Myocyte (in vitro differentiated cells): Measurements from ENCODE around the gene GALM. TPM values are rescaled to one million over a fixed set of nuclear protein-coding genes. Genes with fewer than 3 reads are reported as not detected.
"Not testable (repeated sequence)": the region's sequence is repeated elsewhere in the genome, so short reads cannot be mapped to it uniquely, and the experiment has no call there.

Source experiments
- DNase-seq: peaks from one replicate; pipeline ENCODE4 v3.0.0-alpha.2; 2012; ENCODE audit warnings: low read depth
- total RNA-seq: library from RNA; depleted of rRNA; stranded (reverse); fragments of >200 nt; gene quantifications from 2 replicates; pipeline ENCODE4 v1.2.3, GENCODE V29; 2014

GALM gene
- total RNA-seq, 1 donor from 2014 or later, result 12.4 TPM

GRCh38 chr2:38709567-38710194, 43.8 kb downstream of the GALM start:
- DNase-seq, result no peak

- no peak for DNase-seq
Observed at GRCh38 chr2:38711558-38711957, 45.6 kb downstream of the GALM start.

- no peak for DNase-seq
Observed at GRCh38 chr2:38712413-38712812, 46.5 kb downstream of the GALM start.

- DNase-seq, result no peak
Observed at GRCh38 chr2:38712871-38713270, 47.0 kb downstream of the GALM start.

- DNase-seq, result no peak
Observed at GRCh38 chr2:38713338-38713737, 47.4 kb downstream of the GALM start.

GRCh38 chr2:38714941-38715340, 49.0 kb downstream of the GALM start:
- DNase-seq, result not testable (repeated sequence)

- no peak for DNase-seq
Observed at GRCh38 chr2:38716185-38716584, 50.3 kb downstream of the GALM start.

- DNase-seq, result no peak
Observed at GRCh38 chr2:38718601-38719000, 52.7 kb downstream of the GALM start.

- no peak for DNase-seq
Observed at GRCh38 chr2:38719706-38720105, 53.8 kb downstream of the GALM start.

GRCh38 chr2:38720613-38721241, 54.8 kb downstream of the GALM start:
- peak; percentile 96 for DNase-seq

- peak; percentile 62 for DNase-seq
Observed at GRCh38 chr2:38722271-38723061, 56.6 kb downstream of the GALM start.

GRCh38 chr2:38723173-38723572, 57.3 kb downstream of the GALM start:
- peak; percentile 95 for DNase-seq

- DNase-seq, result no peak
Observed at GRCh38 chr2:38727661-38728060, 61.7 kb downstream of the GALM start.

- no peak for DNase-seq
Observed at GRCh38 chr2:38728694-38729093, 62.8 kb downstream of the GALM start.

- DNase-seq, result no peak
Observed at GRCh38 chr2:38731090-38731489, 65.2 kb downstream of the GALM start.

- DNase-seq, result no peak
Observed at GRCh38 chr2:38731684-38732221, 65.8 kb downstream of the GALM start.

- no peak for DNase-seq
Observed at GRCh38 chr2:38733300-38733971, 67.5 kb downstream of the GALM start.

GRCh38 chr2:38734299-38735058, 68.6 kb downstream of the GALM start:
- no peak for DNase-seq

- DNase-seq, result no peak
Observed at GRCh38 chr2:38735999-38736320, 70.0 kb downstream of the GALM start.

GRCh38 chr2:38737000-38737698, 71.2 kb downstream of the GALM start:
- not testable (repeated sequence) for DNase-seq
